ENCODE data around the gene DAAM1.

The DAAM1 gene

DNA sequence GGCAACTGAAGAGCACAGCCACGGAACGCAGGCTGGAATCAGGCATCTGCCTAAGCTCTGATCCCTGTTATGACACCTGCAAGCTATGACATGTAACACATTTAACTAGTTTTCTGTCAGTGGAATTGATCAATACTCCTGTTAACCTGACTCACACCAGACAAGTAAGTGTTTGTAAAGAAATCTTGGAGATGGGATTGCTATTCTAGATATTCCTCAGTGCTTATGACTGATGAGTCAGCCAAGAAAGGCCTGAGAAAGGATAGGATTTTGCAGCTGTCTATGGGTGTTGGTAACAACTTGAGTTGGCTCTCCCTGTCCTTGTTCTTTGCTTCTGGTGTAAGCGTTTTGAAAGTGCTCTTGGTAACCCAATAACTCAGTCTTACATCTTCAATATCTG lies 166.2 kb downstream of the DAAM1 start:
- Histone ChIP-seq H3K27me3 (no peaks in the 10 kb centered on the region), H3K4me3 (no peak overlapping the region), H3K9me3 (no peaks in the 10 kb centered on the region), H3K4me1 (peaks cover 5 to 37% (median 24%) of the 10 kb centered on the region in 4 donors), H3K36me3 (peaks cover 41 to 51% (median 46%) of the 10 kb centered on the region in 3 donors), H3K27ac (no peak overlapping the region)
- TF ChIP-seq, protein P1, sequence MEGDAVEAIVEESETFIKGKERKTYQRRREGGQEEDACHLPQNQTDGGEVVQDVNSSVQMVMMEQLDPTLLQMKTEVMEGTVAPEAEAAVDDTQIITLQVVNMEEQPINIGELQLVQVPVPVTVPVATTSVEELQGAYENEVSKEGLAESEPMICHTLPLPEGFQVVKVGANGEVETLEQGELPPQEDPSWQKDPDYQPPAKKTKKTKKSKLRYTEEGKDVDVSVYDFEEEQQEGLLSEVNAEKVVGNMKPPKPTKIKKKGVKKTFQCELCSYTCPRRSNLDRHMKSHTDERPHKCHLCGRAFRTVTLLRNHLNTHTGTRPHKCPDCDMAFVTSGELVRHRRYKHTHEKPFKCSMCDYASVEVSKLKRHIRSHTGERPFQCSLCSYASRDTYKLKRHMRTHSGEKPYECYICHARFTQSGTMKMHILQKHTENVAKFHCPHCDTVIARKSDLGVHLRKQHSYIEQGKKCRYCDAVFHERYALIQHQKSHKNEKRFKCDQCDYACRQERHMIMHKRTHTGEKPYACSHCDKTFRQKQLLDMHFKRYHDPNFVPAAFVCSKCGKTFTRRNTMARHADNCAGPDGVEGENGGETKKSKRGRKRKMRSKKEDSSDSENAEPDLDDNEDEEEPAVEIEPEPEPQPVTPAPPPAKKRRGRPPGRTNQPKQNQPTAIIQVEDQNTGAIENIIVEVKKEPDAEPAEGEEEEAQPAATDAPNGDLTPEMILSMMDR (IDR thresholded peaks at IDR 0.05), result no peak
- no peak for DNase-seq
- intact Hi-C loops (cut with DNase I; ENCODE audit: low total_unique reads), result no loop called here

- H3K4me1 ChIP-seq, result peaks cover 5 to 37% (median 22%) of the 10 kb centered on the region in 4 donors
- H3K27ac ChIP-seq, result no peak overlapping the region
- peaks cover 41 to 51% (median 46%) of the 10 kb centered on the region in 3 donors for H3K36me3 ChIP-seq
Measured at GRCh38 chr14:59355091-59355490, 166.6 kb downstream of the DAAM1 start.

GRCh38 chr14:59356312-59356711 lies 167.8 kb downstream of the DAAM1 start:
- TF ChIP-seq, protein P1 (IDR thresholded peaks at IDR 0.05), result no peak
- H3K4me3 ChIP-seq, result no peak overlapping the region
- H3K9me3 ChIP-seq, result no peaks in the 10 kb centered on the region
- intact Hi-C loops (cut with DNase I; ENCODE audit: low total_unique reads), result no loop called here
- no peak overlapping the region for H3K27ac ChIP-seq
- DNase-seq, result no peak
- peaks cover 41 to 51% (median 46%) of the 10 kb centered on the region in 3 donors for H3K36me3 ChIP-seq
- H3K4me1 ChIP-seq, result peaks cover 8 to 40% (median 27%) of the 10 kb centered on the region in 4 donors
- H3K27me3 ChIP-seq, result no peaks in the 10 kb centered on the region

More at GRCh38 chr14:59355091-59355490, 166.6 kb downstream of the DAAM1 start:
- TF ChIP-seq, protein P1 (IDR thresholded peaks at IDR 0.05), result no peak
- no peak overlapping the region for H3K4me3 ChIP-seq
- no peaks in the 10 kb centered on the region for H3K27me3 ChIP-seq
- no peaks in the 10 kb centered on the region for H3K9me3 ChIP-seq
- DNase-seq, result no peak
- intact Hi-C loops (cut with DNase I; ENCODE audit: low total_unique reads), result no loop called here

GRCh38 chr14:59356767-59357166 lies 168.3 kb downstream of the DAAM1 start:
- intact Hi-C loops (cut with DNase I; ENCODE audit: low total_unique reads), result no loop called here
- no peaks in the 10 kb centered on the region for H3K27me3 ChIP-seq
- H3K36me3 ChIP-seq, result peaks cover 41 to 51% (median 44%) of the 10 kb centered on the region in 3 donors
- DNase-seq, result no peak
- TF ChIP-seq, protein P1 (IDR thresholded peaks at IDR 0.05), result no peak
- H3K9me3 ChIP-seq, result no peaks in the 10 kb centered on the region
- H3K4me3 ChIP-seq, result no peak overlapping the region
- no peak overlapping the region for H3K27ac ChIP-seq
- peaks cover 8 to 44% (median 29%) of the 10 kb centered on the region in 4 donors for H3K4me1 ChIP-seq

- intact Hi-C loops (cut with DNase I; ENCODE audit: low total_unique reads), result no loop called here
- H3K36me3 ChIP-seq, result peaks cover 36 to 43% (median 41%) of the 10 kb centered on the region in 3 donors
- no peak overlapping the region for H3K4me3 ChIP-seq
- peak overlapping the region; percentile 27 to 46 for H3K27ac ChIP-seq
- peaks cover 8 to 46% (median 30%) of the 10 kb centered on the region in 4 donors for H3K4me1 ChIP-seq
- no peaks in the 10 kb centered on the region for H3K9me3 ChIP-seq
- TF ChIP-seq, protein P1 (IDR thresholded peaks at IDR 0.05), result no peak
- H3K27me3 ChIP-seq, result no peaks in the 10 kb centered on the region
- peak; percentile 48 to 73 for DNase-seq
Measured at GRCh38 chr14:59358102-59358501, 169.6 kb downstream of the DAAM1 start.

GRCh38 chr14:59358784-59359183 lies 170.3 kb downstream of the DAAM1 start:
- Histone ChIP-seq H3K4me1 (peaks cover 8 to 46% (median 32%) of the 10 kb centered on the region in 4 donors), H3K27me3 (no peaks in the 10 kb centered on the region), H3K9me3 (no peaks in the 10 kb centered on the region), H3K27ac (peak overlapping the region; percentile 27 to 46), H3K4me3 (no peak overlapping the region), H3K36me3 (peaks cover 30 to 38% (median 36%) of the 10 kb centered on the region in 3 donors)
- DNase-seq, result no peak
- intact Hi-C loops (cut with DNase I; ENCODE audit: low total_unique reads), result no loop called here
- TF ChIP-seq, protein P1 (IDR thresholded peaks at IDR 0.05), result no peak

All from tibial artery (tissue), 4 donors.